GM18520 (cell line): Measurements from ENCODE around the gene TMEM236.

Source experiments
- ATAC-seq: cut with Tn5 transposase; IDR thresholded peaks from one replicate; pipeline ENCODE4 v1.9.1; 2021; ENCODE audit not compliant: unreplicated experiment

The TMEM236 gene

DNA sequence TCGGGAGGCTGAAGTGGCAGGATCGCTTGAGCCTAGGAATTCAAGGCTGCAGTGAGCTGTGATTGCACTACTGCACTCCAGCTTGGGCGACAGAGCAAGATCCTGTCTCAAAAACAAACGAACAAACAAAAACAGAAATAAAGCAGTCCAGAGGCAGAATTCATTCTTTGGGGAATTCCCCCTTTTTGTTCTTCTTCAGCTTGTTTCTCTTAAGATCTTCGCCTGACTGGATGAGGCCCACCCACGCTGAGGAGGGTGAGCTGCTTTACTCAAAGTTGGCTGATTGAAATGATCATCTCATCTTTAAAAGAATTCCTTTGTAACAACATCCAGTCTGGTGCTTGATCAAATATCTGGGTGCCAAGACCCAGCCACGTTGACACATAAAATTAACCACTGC lies 67.8 kb downstream of the TMEM236 start:
- ATAC-seq: no peak

DNA sequence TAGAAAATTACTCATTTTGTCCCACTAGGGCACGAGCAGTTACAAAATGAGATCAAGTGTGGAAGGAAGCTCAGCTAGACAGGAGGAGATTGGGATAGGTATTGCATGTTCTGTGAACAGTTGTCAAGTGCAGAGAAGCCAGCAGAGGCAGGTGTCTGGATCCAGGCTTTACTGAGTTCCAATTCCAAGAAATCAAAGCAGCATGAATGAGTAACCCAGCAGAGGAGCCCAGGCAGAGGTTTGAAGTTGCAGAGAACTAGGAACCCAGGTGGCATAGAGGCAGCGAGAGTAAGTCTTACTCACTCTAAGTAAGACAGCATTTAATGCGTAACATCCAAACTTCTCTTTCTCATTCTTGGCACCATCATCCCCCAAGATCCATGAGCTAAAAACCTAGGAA lies 68.9 kb downstream of the TMEM236 start:
- ATAC-seq: no peak

DNA sequence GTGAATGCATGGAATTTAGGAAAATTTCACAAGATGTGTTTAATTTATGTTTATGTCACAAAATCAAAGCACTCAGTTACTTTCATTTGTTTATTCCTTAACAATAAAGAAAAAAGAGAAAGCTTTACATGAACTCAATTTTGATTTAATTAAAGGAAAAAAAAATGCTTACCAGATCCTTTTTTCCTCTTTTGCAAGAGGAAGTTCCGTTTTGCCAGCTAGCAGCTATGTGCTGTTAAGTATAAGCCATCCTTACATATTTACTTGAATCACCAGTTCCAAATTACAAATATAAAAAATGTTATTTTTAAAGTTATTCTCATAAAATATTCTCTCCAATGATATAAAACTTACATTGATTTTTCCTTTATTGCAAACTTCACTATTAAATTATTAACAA lies 69.9 kb downstream of the TMEM236 start:
- no peak for ATAC-seq

GRCh38 chr10:17831341-17831740 lies 79.3 kb downstream of the TMEM236 start:
- ATAC-seq: no peak

- ATAC-seq: no peak
These were observed 79.9 kb downstream of the TMEM236 start for GRCh38 chr10:17831896-17832295.

- no peak for ATAC-seq
These were observed 81.7 kb downstream of the TMEM236 start for GRCh38 chr10:17833656-17834055.

GRCh38 chr10:17835688-17836087 lies 83.7 kb downstream of the TMEM236 start:
- ATAC-seq: no peak

GRCh38 chr10:17836942-17837341 lies 84.9 kb downstream of the TMEM236 start:
- no peak for ATAC-seq

- no peak for ATAC-seq
These were observed 86.2 kb downstream of the TMEM236 start for GRCh38 chr10:17838080-17838648.

DNA sequence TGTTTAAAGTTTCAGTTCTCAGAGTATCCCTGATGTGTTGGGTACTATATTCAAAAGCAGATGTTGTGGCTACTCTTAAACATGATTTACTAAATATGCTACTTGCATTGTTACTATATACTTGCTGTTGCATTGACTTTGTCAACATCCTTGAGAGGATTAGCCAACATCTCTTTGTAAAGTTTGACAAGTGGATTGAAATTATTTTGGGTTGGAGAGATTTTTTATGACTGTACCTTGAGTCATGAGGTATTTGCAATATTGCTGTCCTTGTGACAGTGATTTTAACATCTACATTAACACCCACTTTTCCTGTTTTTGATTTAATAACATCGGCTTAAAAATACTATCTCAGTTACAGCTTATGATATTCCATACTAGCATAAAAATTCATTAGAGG lies 89.0 kb downstream of the TMEM236 start:
- no peak for ATAC-seq

- no peak for ATAC-seq
These were observed 90.6 kb downstream of the TMEM236 start for GRCh38 chr10:17842641-17843040.

GRCh38 chr10:17847585-17848296 lies 95.7 kb downstream of the TMEM236 start:
- ATAC-seq: no peak

DNA sequence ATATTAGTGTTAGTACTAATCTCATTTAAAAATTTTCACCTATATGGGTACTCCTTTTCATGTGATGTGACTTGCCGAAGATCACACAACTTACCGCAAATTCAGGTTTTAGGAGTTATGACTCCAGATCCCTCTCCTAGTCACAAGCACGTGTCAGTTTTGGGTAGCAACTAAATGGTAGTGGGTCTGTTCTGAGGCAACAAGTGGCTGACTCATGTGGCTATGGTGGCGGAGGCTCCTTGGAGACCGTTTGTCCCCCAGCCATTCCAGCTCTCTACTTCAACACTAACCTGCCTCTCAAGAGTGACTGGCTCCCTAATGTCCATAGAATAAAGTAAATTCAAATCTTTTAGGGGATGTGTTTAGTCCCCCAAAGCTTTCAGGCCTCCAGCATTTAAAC lies 96.6 kb downstream of the TMEM236 start:
- ATAC-seq: no peak
